ENCODE measurements around the gene TNFRSF17.
A peak's percentile ranks its signal among the peaks of the same experiment; 100 is the strongest.
"Not testable (repeated sequence)": the region's sequence is repeated elsewhere in the genome, so short reads cannot be mapped to it uniquely, and the experiment has no call there.

TNFRSF17 gene

DNA sequence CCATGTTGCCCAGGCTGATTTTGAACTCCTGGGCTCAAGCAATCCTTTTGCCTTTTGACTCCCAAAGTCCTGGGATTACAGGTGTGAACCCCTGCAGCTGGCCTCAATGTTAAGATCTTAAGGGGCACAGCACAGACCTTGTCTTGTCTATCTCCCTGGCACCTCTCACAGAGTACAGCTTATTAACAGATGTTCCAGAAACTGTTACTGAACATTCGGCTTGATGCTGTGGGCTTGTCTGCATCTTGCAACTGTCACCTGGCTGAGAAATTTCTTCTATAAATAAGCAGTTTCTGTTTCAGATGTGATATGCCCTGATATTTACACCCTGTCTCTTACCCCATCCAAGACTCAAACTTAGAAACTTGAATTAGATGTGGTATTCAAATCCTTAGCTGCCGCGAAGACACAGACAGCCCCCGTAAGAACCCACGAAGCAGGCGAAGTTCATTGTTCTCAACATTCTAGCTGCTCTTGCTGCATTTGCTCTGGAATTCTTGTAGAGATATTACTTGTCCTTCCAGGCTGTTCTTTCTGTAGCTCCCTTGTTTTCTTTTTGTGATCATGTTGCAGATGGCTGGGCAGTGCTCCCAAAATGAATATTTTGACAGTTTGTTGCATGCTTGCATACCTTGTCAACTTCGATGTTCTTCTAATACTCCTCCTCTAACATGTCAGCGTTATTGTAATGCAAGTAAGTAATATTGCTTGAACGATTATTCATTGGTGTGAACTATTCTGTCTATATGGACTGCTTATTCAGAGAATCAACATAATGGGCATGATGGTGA is at the start of gene TNFRSF17:
Gene TNFRSF17, plus strand, starts transcription at position 450 of the 791 bp plus-strand sequence. Its CDS starts 115 bp downstream, at position 565.
- DNase-seq (ENCODE audit: low read depth in 1 of 2, low spot score in 1 of 2): no peak

GRCh38 chr16:11915644-11916523 is 49.1 kb upstream of the TNFRSF17 start, which contains the start of gene GSPT1:
GSPT1 (minus strand) TSS chr16:11915956; CDS start chr16:11915720, 236 bp downstream.
- peak; percentile 98 to 99 for DNase-seq (ENCODE audit: low read depth in 1 of 2, low spot score in 1 of 2)

DNA sequence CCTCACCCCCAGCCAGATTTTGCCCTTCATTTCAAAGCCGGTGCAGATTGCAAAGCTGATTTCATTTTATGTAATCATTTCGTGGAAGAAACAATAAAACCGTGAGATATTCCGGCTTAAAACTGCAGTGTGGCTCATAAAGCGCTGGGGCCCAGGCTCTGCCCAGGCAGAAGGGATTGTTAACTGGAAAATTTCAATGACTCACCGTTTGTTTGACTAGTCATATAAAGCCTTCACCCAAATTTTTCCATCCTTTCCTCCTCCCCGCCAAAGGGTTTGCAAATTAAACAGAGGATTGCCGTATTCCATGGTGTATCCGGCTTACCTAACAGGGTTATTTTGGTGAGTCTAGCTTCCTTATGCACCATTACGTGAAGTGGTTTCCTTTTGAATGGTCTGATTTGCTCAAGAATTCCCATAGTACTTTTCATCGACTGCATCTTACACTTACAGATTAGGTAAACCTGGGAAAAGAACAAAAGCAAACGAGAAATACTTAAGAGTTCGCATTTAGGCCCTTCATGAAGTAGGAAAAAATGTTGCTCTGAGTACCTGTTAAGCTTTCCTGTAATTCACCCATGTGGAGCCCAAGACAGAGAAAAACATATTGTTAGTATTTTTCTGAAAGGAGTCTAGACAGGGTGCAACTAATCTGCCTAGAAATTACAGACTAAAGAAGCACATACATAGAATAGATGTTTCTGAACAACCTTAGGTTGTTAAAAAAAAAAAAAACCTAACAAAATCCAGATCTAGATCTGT is 48.3 kb upstream of the TNFRSF17 start:
- DNase-seq (ENCODE audit: low read depth in 1 of 2, low spot score in 1 of 2): no peak

- not testable (repeated sequence) for DNase-seq (ENCODE audit: low read depth in 1 of 2, low spot score in 1 of 2)
Measured at GRCh38 chr16:11924046-11924445, 41.0 kb upstream of the TNFRSF17 start.

- DNase-seq (ENCODE audit: low read depth in 1 of 2, low spot score in 1 of 2): not testable (repeated sequence)
Measured at GRCh38 chr16:11927350-11927749, 37.7 kb upstream of the TNFRSF17 start.

DNA sequence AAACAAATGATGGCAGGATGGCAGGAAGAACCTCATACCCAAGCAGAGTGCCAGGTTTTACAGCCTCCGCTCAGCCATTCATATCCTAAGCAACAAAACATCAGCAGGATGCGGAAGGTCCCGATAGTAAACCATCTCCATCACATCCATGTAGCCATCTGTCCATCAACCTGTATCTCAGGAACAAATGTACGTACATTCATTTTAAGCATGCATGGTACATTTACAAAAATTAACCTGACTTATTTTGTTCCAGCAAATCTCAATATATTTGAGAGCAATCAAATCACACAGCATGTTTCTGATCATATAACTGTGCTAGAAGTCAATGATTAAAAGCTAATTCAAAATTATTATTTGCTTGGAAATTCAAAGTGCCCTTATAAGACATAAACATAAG is 23.1 kb upstream of the TNFRSF17 start, which contains the start of gene NPIPB2:
Gene NPIPB2, minus strand, starts transcription at position 101 of the 400 bp plus-strand sequence. Its CDS starts 0 bp downstream, at position 101.
- DNase-seq (ENCODE audit: low read depth in 1 of 2, low spot score in 1 of 2): not testable (repeated sequence)

- DNase-seq (ENCODE audit: low read depth in 1 of 2, low spot score in 1 of 2): no peak
Measured at GRCh38 chr16:11946433-11946832, 18.6 kb upstream of the TNFRSF17 start.

- DNase-seq (ENCODE audit: low read depth in 1 of 2, low spot score in 1 of 2): no peak
Measured at GRCh38 chr16:11948819-11949218, 16.2 kb upstream of the TNFRSF17 start.

DNA sequence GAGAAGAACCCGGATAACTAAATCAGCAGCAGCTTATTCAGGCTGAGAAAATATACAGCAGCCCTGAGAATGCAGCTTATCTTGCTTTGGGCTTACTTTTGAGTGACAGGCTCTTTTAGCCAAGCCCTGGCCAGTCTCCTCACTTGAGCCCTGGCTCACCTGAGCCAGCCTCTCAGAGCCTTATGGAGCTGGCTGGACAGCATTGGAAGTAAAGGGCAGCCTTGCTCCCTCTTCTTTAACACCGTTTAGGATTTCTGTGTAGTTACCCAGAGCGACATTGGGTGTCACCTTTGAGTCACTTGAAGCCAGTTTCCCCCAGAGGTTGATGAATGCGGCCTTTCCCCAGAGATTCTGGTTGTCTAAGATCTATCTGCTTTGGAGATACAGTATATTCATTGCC is 15.5 kb upstream of the TNFRSF17 start:
- no peak for DNase-seq (ENCODE audit: low read depth in 1 of 2, low spot score in 1 of 2)

DNA sequence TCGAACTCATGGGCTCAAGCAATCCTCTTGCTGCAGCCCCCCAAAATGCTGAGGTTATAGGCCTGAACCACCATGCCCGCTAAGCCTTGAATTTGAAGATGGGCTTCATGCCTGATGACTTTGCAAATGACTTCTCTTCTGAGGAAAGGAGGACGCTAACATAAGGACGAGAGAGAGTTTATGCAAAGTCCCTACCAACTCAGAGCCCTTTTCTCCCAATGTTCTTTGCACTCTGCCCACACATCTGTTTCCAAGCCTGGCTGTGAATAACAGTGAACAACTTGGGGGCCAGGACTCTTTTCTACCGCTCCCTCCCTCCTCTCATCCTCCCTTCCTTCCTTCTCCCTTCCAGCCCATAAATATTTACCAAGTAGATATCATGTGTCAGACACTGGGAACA is 14.6 kb upstream of the TNFRSF17 start:
- no peak for DNase-seq (ENCODE audit: low read depth in 1 of 2, low spot score in 1 of 2)

- DNase-seq (ENCODE audit: low read depth in 1 of 2, low spot score in 1 of 2): not testable (repeated sequence)
Measured at GRCh38 chr16:11953576-11953975, 11.4 kb upstream of the TNFRSF17 start.

GRCh38 chr16:11955713-11956123 is 9.3 kb upstream of the TNFRSF17 start:
- no peak for DNase-seq (ENCODE audit: low read depth in 1 of 2, low spot score in 1 of 2)

DNA sequence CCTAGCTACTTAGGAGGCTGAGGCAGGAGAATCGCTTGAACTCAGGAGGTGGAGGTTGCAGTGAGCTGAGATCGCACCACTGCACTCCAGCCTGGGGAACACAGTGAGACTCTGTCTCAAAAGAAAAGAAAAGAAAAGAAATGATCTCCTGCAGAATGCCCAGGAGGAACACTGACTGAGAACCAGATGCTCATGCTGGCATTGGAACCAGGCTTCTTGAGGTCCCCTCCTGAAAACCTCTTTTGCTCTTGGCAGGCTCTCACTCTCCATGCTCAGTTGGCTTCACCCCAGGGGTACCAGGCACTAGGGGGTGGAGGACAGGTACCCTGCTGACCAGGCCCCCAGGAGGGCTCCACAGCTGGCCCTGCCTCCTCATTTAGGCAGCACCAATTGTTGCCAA is 8.5 kb upstream of the TNFRSF17 start:
- no peak for DNase-seq (ENCODE audit: low read depth in 1 of 2, low spot score in 1 of 2)

DNA sequence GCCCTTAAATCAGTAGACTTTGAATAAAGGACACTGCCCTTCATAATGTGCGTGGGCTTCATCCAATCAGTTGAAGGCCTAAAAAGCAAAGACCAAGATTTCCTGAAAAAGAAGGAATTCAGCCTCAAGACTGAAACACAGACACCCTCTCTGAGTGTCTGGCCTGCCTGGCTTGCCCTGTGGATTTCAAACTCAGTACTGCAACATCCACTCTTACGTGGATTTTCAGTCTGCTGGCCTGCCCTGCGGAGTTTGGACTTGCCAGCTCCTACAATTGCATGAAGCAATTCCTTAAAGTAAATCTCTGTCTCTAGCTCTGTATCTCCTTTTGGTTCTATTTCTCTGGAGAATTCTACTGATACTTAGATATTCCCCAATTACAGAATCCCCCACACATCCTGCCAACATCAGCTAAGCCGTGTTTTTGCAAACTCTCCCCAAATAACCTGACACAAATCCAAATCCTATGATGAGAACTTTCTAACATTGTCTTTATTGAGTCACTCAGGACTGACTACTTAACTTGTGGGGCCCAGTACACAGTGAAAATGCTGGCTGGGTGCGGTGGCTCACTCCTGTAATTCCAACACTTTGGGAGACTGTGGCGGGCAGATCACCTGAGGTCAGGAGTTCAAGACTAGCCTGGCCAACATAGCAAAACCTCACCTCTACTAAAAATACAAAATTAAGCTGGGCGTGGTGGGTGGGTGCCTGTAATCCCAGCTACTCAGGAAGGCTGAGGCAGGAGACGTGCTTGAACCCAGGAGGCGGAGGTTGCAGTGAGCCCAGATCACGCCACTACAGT is 7.2 kb upstream of the TNFRSF17 start:
- DNase-seq (ENCODE audit: low read depth in 1 of 2, low spot score in 1 of 2): no peak

DNA sequence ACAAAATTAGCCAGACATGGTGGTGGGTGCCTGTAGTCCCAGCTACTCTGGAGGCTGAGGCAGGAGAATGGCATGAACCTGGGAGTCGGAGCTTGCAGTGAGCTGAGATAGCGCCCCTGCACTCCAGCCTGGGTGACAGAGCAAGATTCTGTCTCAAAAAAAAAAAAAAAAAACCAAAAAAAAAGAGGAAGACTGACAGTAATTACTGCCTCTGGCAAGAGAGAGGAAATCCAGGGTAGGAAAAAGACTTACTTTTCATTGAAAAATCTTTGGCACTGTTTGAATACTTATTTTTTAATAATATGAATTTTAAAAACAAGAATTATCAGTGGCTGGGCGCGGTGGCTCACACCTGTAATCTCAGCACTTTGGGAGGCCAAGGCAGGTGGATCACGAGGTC is 2.6 kb upstream of the TNFRSF17 start:
- DNase-seq (ENCODE audit: low read depth in 1 of 2, low spot score in 1 of 2): not testable (repeated sequence)

GRCh38 chr16:11962978-11963377 is 2.0 kb upstream of the TNFRSF17 start:
- DNase-seq (ENCODE audit: low read depth in 1 of 2, low spot score in 1 of 2): not testable (repeated sequence)

DNA sequence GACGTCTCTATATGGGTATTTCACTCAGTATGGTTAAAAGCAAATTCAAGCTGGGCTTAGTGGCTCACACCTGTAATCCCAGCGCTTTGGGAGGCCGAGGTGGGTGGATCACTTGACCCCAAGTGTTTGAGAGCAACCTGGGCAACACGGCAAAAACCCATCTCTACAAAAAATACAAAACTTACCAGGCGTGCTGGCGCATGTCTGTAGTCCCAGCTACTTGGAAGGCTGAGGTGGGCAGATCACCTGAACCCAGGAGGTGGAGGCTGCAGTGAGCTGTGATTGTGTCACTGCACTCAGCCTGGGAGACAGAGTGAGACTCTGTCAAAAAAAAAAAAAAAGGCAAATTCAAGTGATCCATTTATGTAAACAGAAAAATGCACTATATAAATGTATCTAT is 1.3 kb upstream of the TNFRSF17 start:
- DNase-seq (ENCODE audit: low read depth in 1 of 2, low spot score in 1 of 2): no peak

DNA sequence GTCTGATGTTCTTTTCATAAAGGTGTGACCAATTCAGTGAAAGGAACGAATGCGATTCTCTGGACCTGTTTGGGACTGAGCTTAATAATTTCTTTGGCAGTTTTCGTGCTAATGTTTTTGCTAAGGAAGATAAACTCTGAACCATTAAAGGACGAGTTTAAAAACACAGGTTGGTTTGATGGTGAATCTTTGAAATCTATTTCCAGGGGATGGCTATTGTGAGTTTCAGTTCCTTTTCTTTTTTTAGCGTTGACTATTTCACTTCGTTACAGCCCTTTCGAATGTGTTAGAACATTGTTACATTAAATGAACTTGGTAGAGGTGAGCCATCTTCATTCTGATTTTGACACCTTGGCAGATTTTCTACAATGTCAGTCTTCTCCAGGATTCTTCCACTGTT is 1.2 kb downstream of the TNFRSF17 start:
- no peak for DNase-seq (ENCODE audit: low read depth in 1 of 2, low spot score in 1 of 2)

DNA sequence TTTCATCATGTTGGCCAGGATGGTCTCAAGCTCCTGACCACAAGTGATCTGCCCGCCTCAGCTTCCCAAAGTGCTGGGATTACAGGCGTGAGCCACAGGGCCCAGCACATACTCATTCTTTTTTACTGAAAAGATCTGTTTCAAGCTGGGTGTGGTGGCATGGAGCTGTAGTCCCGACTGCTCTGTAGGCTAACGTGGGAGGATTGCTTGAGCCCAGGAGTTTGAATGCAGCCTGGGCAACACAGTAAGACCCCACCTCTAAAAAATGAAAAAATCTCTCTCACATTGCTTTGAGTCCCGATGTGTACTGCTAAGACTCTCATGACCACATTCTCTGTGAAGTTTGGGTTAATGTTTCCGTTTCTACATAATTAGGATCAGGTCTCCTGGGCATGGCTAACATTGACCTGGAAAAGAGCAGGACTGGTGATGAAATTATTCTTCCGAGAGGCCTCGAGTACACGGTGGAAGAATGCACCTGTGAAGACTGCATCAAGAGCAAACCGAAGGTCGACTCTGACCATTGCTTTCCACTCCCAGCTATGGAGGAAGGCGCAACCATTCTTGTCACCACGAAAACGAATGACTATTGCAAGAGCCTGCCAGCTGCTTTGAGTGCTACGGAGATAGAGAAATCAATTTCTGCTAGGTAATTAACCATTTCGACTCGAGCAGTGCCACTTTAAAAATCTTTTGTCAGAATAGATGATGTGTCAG is 2.3 kb downstream of the TNFRSF17 start:
- no peak for DNase-seq (ENCODE audit: low read depth in 1 of 2, low spot score in 1 of 2)

GRCh38 chr16:11968577-11968976 is 3.6 kb downstream of the TNFRSF17 start:
- DNase-seq (ENCODE audit: low read depth in 1 of 2, low spot score in 1 of 2): no peak

All from activated CD4-positive, alpha-beta T cell treated with anti-CD3 and anti-CD28 coated beads, Interleukin-2, amount 50 U/mL, for 24 hours (primary cell).